GM10248 (cell line): ENCODE data around the gene MMP14.
A peak's percentile ranks its signal among the peaks of the same experiment; 100 is the strongest.
"Not testable (repeated sequence)": the region's sequence is repeated elsewhere in the genome, so short reads cannot be mapped to it uniquely, and the experiment has no call there.

Experiments used
- CTCF ChIA-PET: fragments of 300-600 bp; sonication (Branson Sonifier 250); formaldehyde crosslinking; extraction: SDS; loops from one replicate; lab custom pipeline; 2021; ENCODE audit warnings: antibody characterized with exemption; lab: Yijun Ruan, JAX
- POLR2A ChIA-PET: fragments of 350-650 bp; sonication (Branson Sonifier 250); formaldehyde crosslinking; extraction: SDS; loops from one replicate; lab custom pipeline; 2020; ENCODE audit warnings: antibody characterized with exemption; lab: Yijun Ruan, JAX
- DNase-seq: peaks from one replicate; pipeline ENCODE4 v3.0.0; 2012; ENCODE audit errors: extremely low spot score
- CTCF ChIP-seq: IDR thresholded peaks from 2 replicates; pipeline ENCODE4 v1.5.1; 2012; ENCODE audit warnings: mild to moderate bottlenecking, low read depth; ENCODE audit errors: extremely low read depth, missing control alignments, control extremely low read depth

MMP14 gene

GRCh38 chr14:22836301-22837113, at the start of gene MMP14:
Gene MMP14 (plus strand): TSS chr14:22836585. CDS start chr14:22836818, 233 bp downstream.
- no peak for TF ChIP-seq CTCF
- POLR2A ChIA-PET = no interaction called here
- CTCF ChIA-PET = interaction anchor here (1.3 to 9.8 kb wide), 7 partner anchors 12 to 448 kb away, joined by 3 to 89 read pairs (median 22); no protein-coding TSS in a partner anchor
- no peak for DNase-seq

- ChIA-PET CTCF (no interaction called here), POLR2A (no interaction called here)
- no peak for TF ChIP-seq CTCF
- DNase-seq = no peak
Observed at GRCh38 chr14:22786685-22787084, 49.7 kb upstream of the MMP14 start.

DNA sequence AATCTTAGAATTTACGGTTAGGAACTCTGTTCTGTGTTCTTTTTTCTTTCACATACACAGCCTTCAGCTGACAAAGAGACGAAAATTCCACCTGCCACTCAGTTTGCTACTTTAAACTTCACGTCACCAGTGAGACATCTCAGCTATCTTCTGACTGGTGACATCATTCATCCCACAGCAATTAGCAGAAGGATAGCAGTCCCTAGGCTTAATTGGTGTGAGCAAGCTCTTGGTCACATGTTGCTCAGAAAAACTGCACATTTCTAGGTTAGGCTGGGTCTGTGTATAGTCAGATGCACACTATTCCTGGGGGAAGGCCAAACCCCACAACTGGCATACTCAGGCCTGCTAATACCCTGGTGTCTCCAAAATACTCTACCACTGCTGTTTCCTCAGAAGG, 45.1 kb upstream of the MMP14 start:
- TF ChIP-seq CTCF = no peak
- ChIA-PET POLR2A (no interaction called here), CTCF (interaction anchor here (0.6 to 2.0 kb wide), 6 partner anchors 10 to 190 kb away, joined by 3 to 7 read pairs (median 4); partner anchors contain the start of gene OXA1L)
- DNase-seq = no peak

- DNase-seq = no peak
- ChIA-PET CTCF (interaction anchor here (0.6 to 1.7 kb wide), 4 partner anchors 9 to 80 kb away, joined by 3 to 6 read pairs (median 4); no protein-coding TSS in a partner anchor), POLR2A (no interaction called here)
- TF ChIP-seq CTCF = no peak
Observed at GRCh38 chr14:22792158-22792557, 44.2 kb upstream of the MMP14 start.

DNA sequence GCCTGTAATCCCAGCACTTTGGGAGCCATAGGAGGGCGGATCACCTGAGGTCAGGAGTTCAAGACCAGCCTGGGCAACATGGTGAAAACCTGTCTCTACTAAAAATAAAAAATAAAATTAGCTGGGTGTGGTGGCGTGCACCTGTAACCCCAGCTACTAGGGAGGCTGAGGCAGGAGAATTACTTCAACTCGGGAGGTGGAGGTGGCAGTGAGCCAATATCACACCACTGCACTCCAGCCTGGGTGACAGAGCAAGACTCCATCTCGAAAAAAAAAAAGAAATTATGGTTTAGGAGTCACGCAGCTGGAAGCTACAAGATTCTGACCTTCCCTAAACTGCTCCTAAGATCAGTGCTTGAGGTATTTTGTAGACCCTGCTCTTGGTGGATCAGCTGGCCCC, 42.8 kb upstream of the MMP14 start:
- DNase-seq = not testable (repeated sequence)
- POLR2A ChIA-PET = interaction anchor here (0.7 kb wide), 1 partner anchor 204 kb away, joined by 3 read pairs; no protein-coding TSS in a partner anchor
- CTCF ChIA-PET = interaction anchor here (0.7 to 4.5 kb wide), 6 partner anchors 9 to 222 kb away, joined by 3 to 19 read pairs (median 3); no protein-coding TSS in a partner anchor

DNA sequence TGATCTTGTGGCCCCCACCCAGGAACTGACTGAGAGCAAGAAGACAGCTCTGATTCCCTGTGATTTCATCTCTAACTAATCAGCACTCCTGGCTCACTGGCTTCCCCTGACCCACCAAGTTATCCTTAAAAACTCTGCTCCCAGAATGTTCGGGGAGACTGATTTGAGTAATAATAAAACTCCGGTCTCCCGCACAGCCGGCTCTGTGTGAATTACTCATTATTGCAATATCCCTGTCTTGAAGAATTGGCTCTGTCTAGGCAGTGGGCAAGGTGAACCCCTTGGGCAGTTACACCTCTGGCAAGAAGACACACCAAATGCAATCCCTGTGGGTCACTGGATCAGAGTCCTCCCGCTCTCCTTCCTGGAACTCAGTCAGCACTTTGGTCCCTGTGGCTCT, 42.4 kb upstream of the MMP14 start:
- no peak for DNase-seq
- ChIA-PET CTCF (interaction anchor here (0.7 to 4.5 kb wide), 7 partner anchors 9 to 223 kb away, joined by 3 to 19 read pairs (median 3); no protein-coding TSS in a partner anchor), POLR2A (no interaction called here)
- TF ChIP-seq CTCF = no peak

DNA sequence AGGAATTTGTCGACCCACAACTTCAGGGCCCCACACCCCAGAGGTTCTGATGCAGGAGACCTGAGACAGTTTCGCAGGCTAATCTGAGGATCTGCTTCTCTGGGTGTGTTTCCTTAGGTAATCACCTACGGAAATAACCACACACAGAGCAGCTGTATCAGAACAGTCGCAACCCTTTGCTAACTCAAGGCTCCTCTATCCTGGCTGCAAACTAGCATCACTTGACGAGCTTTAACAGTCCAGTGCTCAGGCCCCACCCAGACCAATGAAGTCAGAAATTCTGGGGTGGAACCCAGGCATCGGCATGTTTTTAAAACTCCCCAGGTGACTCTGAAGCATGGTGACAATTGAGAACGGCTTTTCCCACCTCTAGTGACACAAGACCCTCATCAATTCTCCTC, 41.8 kb upstream of the MMP14 start:
- CTCF ChIA-PET = interaction anchor here (1.0 to 4.5 kb wide), 5 partner anchors 8 to 59 kb away, joined by 3 to 19 read pairs (median 6); no protein-coding TSS in a partner anchor
- POLR2A ChIA-PET = no interaction called here
- peak; percentile 62 for DNase-seq
- TF ChIP-seq CTCF = no peak
